SW 1271 (cell line): ENCODE results near the gene LCN15.
"Not testable (repeated sequence)": the region's sequence is repeated elsewhere in the genome, so short reads cannot be mapped to it uniquely, and the experiment has no call there.

Experiments used
- DNase-seq, 2 experiments: peaks; one replicate each; lab custom pipeline; 2025; lab: John Stamatoyannopoulos, UW

LCN15 gene

GRCh38 chr9:136794281-136794999 lies 30.1 kb upstream of the LCN15 start:
- no peak for DNase-seq

DNA sequence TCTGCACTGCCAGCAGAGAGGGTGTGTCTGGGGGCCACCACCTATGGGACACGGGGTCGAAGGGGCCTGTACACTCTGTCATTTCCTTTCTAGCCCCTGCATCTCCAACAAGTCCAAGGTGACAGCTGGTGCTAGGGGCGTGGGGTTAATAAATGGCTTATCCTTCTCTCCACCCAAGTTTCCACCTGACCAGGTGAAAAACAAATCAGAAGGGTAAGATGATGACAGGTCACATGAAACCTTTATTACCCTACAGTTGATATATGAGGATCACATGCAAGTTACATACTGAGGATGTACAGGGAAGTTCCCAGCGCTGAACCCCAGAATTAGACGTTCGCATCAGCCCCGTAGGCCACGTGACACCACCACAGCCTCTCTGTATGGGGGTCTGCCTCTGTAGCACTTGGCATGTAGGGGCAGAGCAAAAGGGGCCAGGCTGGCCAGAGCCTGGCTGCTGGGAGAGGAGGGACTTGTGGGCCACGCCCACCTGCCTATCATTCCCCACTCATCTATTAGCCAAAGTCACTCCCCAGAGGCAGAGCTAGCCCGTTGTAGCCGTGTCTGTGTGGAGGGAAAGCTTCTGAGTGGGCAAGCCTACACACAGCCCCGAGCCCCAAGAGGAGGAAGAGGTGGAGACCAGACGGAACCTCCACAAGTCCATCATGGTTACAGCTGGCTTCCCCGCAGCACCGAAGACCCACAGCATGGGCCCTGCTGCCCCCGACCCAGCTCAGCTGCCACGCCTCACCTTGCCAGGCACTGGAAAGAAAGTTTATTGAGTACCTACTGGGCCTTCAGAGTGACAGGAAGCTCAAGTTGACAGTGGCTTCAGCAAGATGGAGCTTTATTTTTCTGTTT lies 29.0 kb upstream of the LCN15 start:
- peak in 1 of 2 experiments; percentile 45 for DNase-seq

DNA sequence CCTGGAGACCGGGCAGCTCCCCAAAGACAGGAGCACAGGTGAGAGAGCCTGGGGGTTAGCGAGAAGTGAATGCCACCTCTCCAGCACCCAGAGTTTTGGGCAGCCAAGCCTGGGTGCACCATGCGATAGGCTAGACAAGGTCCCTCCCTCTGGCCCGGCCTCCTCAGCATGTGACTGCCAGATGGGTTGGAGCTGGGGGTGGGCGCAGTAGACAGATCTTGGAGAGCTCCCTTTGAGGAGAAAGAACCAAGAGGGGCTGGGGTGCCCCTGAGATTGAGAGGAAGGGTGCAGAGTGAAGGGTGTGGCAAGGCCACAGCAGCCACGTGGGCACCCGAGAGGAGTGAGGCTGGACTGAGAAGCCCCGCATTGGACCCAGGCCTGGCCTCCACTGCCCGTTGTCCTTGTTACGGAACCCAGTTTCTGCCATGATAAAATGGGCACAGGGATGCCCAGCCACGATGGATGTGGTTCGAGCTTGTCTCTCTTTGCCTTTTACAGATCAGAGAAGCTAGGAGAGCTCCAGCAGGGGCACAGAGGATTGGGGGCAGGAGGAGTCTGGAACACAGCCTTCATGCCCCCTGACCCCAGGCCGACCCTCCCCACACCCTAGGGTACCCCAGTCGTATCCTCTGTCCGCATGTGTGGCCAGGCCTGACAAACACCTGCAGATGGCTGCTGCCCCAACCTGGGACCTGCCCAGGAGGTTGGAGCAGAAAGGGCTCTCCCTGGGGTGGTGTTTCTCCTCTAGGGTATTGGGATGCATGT lies 28.2 kb upstream of the LCN15 start:
- no peak for DNase-seq

GRCh38 chr9:136791516-136792276 lies 27.4 kb upstream of the LCN15 start:
- DNase-seq: peak in 1 of 2 experiments; percentile 40

- DNase-seq: peak; percentile 93 to 99
Observed at GRCh38 chr9:136790640-136791515, 26.6 kb upstream of the LCN15 start, which contains the start of gene TMEM141. Gene TMEM141 (plus strand): TSS chr9:136791344. CDS start chr9:136791371, 27 bp downstream.

DNA sequence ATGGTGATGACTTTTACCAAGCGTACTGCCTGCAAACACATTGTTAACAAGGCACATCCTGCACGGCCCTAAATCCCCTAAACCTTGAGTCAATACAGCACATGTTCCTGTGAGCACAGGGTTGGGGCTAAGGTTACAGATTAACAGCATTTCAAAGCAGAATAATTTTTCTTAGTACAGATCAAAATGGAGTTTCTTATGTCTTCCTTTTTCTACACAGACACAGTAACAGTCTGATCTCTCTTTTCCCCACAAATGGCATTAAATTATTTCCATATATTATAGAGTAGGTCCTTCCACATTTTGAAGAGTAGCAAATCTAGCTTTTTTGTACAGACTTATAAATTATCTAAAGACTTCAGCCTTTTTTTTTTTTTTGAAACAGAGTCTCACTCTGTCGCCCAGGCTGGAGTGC lies 25.2 kb upstream of the LCN15 start:
- no peak for DNase-seq

DNA sequence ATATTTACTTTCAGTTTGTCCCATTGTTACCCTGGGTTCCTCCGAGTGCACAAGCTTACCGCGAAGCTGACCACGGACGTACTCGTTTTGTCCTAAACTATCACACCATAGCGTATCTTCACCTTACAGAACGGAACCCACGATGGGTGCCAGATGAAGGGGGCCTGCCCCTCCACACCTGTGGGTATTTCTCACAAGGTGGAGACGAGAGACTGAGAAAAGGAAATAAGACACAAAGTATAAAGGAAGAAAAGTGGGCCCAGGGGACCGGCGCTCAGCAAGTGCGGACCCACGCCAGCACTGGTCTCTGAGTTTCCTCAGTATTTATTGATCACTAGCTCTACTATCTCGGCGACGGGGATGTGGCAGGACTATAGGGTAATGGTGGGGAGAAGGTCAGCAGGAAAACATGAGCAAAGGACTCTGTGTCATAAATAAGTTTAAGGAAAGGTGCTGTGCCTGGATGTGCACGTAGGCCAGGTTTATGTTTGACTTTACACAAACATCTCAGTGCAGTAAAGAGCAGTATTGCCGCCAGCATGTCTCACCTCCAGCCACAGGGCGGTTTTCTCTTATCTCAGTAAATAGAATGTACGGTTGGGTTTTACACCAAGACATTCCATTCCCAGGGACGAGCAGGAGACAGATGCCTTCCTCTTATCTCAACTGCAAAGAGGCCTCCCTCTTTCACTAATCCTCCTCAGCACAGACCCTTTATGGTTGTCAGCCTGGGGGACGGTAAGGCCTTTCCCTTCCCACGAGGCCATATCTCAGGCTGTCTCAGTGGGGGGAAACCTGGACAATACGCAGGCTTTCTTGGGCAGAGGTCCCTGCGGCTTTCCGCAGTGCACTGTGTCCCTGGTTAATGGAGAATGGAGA lies 24.6 kb upstream of the LCN15 start:
- DNase-seq: not testable (repeated sequence)

- DNase-seq: peak in 1 of 2 experiments; percentile 66
Observed at GRCh38 chr9:136787690-136788400, 23.5 kb upstream of the LCN15 start.

GRCh38 chr9:136786983-136787382 lies 22.7 kb upstream of the LCN15 start:
- DNase-seq: not testable (repeated sequence)

- DNase-seq: no peak
Observed at GRCh38 chr9:136786451-136786850, 22.1 kb upstream of the LCN15 start.

DNA sequence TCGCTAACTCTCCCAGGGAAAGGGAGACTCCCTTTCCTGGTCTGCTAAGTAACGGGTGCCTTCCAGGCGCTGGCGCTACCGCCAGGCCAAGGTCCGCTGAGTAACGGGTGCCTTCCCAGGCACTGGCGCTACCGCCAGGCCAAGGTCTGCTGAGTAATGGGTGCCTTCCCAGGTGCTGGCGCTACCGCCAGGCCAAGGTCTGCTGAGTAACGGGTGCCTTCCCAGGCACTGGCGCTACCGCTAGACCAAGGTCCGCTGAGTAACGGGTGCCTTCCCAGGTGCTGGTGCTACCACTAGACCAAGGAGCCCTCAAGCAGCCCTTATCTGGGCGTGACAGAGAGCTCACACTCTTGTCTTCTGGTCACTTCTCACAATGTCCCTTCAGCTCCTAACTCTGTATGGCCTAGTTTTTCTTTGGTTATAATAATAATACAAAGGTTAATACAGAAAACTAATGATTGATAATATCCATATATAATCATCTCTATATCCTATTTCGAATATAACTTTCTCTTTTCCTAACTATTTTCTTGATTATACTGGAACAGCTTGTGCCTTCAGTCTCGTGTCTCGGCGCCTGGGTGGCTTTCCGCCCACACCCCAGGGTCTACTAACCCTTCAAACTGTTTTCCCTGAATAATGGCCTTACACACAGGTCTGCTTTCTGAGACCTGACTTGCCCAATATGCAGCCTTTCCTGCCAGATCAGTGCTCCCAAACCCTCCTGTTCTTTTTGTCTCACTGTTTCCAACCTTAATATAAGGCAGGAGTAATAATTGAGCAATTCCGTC lies 21.4 kb upstream of the LCN15 start:
- DNase-seq: not testable (repeated sequence)

DNA sequence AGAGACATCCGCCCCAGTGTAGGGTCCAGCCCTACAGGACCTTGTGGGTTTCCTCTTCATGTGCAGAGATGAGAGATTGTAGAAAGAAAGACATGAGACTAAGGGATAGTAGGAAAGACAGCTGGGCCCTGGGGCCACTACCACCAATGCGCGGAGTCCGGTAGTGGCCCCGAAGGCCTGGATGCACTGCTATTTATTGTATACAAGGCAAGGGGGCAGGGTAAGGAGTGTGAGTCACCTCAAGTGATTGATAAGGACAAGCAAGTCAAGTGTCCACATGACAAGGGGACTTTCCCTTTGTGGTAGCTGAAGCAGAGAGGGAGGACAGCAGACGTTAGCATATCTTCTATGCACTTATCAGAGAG lies 20.7 kb upstream of the LCN15 start:
- no peak for DNase-seq

- peak; percentile 43 to 63 for DNase-seq
Observed at GRCh38 chr9:136784249-136784996, 20.1 kb upstream of the LCN15 start.

DNA sequence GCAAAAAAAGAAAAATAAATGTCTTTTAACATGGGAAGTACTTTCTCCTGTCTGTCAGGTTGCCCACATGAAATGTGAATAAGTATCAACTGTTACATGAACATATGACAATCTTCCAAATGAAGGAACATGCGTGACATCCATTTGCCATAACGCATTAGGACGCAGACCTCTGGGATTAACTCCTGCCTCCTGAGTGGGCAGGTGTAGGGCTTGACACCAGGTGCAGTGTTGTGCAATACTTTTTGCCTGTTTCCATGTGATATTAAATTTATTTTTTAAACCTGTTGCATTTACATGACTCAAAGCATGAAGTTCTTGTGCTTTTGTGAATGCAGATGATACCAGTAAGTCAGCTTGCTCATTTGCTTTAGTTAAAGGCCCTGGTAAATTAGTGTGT lies 18.1 kb upstream of the LCN15 start:
- DNase-seq: no peak

DNA sequence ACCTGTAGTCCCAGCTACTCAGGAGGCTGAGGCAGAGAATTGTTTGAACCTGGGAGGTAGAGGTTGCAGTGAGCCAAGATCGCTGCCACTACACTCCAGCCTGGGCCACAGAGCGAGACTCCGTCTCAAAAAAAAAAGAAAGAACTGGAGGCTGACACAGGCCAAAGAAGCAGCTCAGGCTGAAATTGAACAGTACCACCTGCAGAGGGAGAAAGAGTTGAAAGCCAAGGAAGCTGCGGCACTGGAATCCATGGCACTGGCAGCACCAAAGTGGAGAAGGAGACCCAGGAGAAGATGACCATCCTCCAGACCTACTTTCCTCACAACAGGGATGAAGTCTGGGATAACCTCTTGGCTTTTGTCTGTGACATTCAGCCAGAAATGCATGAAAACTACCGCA lies 15.5 kb upstream of the LCN15 start:
- DNase-seq: peak in 1 of 2 experiments; percentile 17

DNA sequence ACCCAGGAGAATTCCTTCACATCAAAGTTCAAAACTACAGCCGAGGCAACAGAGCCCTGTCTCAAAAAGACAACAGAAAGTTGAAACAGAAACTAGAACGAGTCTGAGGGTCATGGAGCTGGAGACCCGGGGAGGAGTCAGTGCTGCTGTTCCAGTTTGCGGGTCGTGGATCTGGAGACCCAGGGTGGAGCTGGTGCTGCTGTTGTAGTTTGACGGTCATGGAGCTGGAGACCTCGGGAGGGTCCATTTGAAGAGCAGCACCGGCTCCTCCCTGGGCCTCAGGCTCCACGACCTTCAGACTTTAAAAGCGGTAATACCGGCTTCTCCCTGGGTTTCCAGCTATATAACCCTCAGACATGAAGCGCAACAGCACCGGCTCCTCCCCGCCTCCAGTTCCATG lies 13.0 kb upstream of the LCN15 start:
- no peak for DNase-seq

- DNase-seq: no peak
Observed at GRCh38 chr9:136776947-136777346, 12.6 kb upstream of the LCN15 start.
